ENCODE data around the gene DISC1. TPM values are rescaled to one million over a fixed set of nuclear protein-coding genes. Genes with fewer than 3 reads are reported as not detected.

Gene DISC1
- total and polyA plus RNA-seq, 2 donors (not counting 1 experiment from before 2014, with no cell fraction given) = 2.7 to 4.3 TPM

DNA sequence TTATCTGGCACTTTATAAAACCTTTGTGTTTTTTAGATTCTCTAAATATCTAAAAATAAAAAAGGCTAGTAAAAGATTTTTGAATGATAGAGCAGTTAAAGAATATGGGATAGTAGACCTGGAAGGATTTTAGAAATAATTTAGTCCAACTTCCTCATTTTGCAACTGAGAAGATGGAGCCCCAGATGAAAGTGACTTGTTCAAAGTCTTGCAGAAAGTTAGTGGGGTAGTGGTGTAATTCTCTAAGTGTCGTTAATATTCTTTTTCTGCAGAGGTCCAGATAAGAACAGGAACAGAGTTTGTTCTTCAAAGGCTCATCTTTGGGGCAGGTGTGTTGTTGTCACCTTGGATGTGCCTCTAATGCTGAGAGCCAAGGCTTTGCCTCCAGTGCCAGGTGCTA, 159.5 kb downstream of the DISC1 start:
- TF ChIP-seq EZH2 (IDR thresholded peaks at IDR 0.05; ENCODE audit: borderline replicate concordance, insufficient read depth, low read depth, low read length, poor library complexity, severe bottlenecking) = no peak
- TF ChIP-seq, protein P1, sequence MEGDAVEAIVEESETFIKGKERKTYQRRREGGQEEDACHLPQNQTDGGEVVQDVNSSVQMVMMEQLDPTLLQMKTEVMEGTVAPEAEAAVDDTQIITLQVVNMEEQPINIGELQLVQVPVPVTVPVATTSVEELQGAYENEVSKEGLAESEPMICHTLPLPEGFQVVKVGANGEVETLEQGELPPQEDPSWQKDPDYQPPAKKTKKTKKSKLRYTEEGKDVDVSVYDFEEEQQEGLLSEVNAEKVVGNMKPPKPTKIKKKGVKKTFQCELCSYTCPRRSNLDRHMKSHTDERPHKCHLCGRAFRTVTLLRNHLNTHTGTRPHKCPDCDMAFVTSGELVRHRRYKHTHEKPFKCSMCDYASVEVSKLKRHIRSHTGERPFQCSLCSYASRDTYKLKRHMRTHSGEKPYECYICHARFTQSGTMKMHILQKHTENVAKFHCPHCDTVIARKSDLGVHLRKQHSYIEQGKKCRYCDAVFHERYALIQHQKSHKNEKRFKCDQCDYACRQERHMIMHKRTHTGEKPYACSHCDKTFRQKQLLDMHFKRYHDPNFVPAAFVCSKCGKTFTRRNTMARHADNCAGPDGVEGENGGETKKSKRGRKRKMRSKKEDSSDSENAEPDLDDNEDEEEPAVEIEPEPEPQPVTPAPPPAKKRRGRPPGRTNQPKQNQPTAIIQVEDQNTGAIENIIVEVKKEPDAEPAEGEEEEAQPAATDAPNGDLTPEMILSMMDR (IDR thresholded peaks at IDR 0.05) = no peak
- H3K27ac Mint-ChIP-seq = no peak overlapping the region
- Histone ChIP-seq H3K9me3 (ENCODE audit: control extremely low read depth in 1 of 3, control insufficient read depth in 2 of 3, insufficient read depth in 1 of 3, low read length in 2 of 3) (no peaks in the 10 kb centered on the region), H3K4me3 (ENCODE audit: control extremely low read depth in 1 of 5, extremely low read depth in 1 of 5, insufficient read depth in 1 of 5, low read depth in 2 of 5, low read length in 4 of 5) (no peak overlapping the region), H3K36me3 (replicated peaks in 1 of 2; ENCODE audit: control extremely low read depth in 1 of 2, control insufficient read depth in 1 of 2, extremely low read depth in 1 of 2, insufficient read depth in 2 of 2, low read length in 1 of 2) (no peaks in the 10 kb centered on the region), H4K20me1 (ENCODE audit: control insufficient read depth, insufficient read depth, low read length, poor library complexity, severe bottlenecking) (no peaks in the 10 kb centered on the region), H2AFZ (ENCODE audit: insufficient read depth, low read depth, low read length, poor library complexity, severe bottlenecking) (no peak overlapping the region), H3K27ac (ENCODE audit: low read length in 2 of 2) (no peak overlapping the region), H3K9ac (ENCODE audit: low read length) (no peak overlapping the region), H3K27me3 (replicated peaks in 1 of 4; ENCODE audit: control extremely low read depth in 1 of 4, control insufficient read depth in 3 of 4, insufficient read depth in 4 of 4, low read length in 3 of 4) (no peaks in the 10 kb centered on the region), H3K4me1 (ENCODE audit: control insufficient read depth in 2 of 2, insufficient read depth in 2 of 2, low read length in 2 of 2) (peaks cover 0 to 4% of the 10 kb centered on the region in 2 donors), H3K79me2 (ENCODE audit: control insufficient read depth, insufficient read depth, low read length) (no peaks in the 10 kb centered on the region), H3K4me2 (replicated peaks; ENCODE audit: low read depth, low read length, poor library complexity, severe bottlenecking) (no peak overlapping the region)
- peaks cover 2% of the 10 kb centered on the region for H3K9me3 Mint-ChIP-seq (ENCODE audit: insufficient read depth)
- DNase-seq (no peak), ATAC-seq (ENCODE audit: low read depth) (no peak)
- peaks cover 8% of the 10 kb centered on the region for H3K4me1 Mint-ChIP-seq
- intact Hi-C loops (cut with micrococcal nuclease) = no loop called here
- no peak overlapping the region for H3K4me3 Mint-ChIP-seq
- POLR2A ChIA-PET = no interaction called here
- no peaks in the 10 kb centered on the region for H3K27me3 Mint-ChIP-seq
- WGBS (ENCODE audit: insufficient coverage) = 100% methylated on average over 1 of the region's 1 CpG
- CTCF ChIA-PET = no interaction called here

DNA sequence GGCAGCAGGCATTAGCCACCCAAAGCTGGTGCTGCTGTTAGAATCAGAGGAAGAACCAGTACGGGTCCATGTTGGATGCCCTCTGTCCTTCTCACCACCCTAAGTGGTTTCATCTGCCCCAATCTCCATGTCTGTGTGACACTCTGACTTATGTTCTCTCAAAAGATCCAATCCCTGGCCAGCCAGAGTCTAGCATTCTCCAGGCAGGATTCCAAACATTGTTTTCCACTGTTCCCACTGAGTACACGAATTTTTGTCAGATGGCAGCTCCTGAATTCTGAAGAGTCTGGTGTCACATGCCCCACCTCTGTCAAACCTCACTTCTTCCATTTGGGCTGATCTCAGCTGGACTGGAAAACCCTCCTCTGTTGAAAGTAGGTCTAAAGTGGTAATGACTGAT, 166.0 kb downstream of the DISC1 start:
- Histone ChIP-seq H3K36me3 (replicated peaks in 1 of 2; ENCODE audit: control extremely low read depth in 1 of 2, control insufficient read depth in 1 of 2, extremely low read depth in 1 of 2, insufficient read depth in 2 of 2, low read length in 1 of 2) (no peaks in the 10 kb centered on the region), H3K4me1 (ENCODE audit: control insufficient read depth in 2 of 2, insufficient read depth in 2 of 2, low read length in 2 of 2) (no peaks in the 10 kb centered on the region), H3K9ac (ENCODE audit: low read length) (no peak overlapping the region), H4K20me1 (ENCODE audit: control insufficient read depth, insufficient read depth, low read length, poor library complexity, severe bottlenecking) (no peaks in the 10 kb centered on the region), H3K27me3 (replicated peaks in 1 of 4; ENCODE audit: control extremely low read depth in 1 of 4, control insufficient read depth in 3 of 4, insufficient read depth in 4 of 4, low read length in 3 of 4) (no peaks in the 10 kb centered on the region), H2AFZ (ENCODE audit: insufficient read depth, low read depth, low read length, poor library complexity, severe bottlenecking) (no peak overlapping the region), H3K79me2 (ENCODE audit: control insufficient read depth, insufficient read depth, low read length) (no peaks in the 10 kb centered on the region), H3K4me2 (replicated peaks; ENCODE audit: low read depth, low read length, poor library complexity, severe bottlenecking) (no peak overlapping the region), H3K27ac (ENCODE audit: low read length in 2 of 2) (no peak overlapping the region), H3K4me3 (ENCODE audit: control extremely low read depth in 1 of 5, extremely low read depth in 1 of 5, insufficient read depth in 1 of 5, low read depth in 2 of 5, low read length in 4 of 5) (no peak overlapping the region), H3K9me3 (ENCODE audit: control extremely low read depth in 1 of 3, control insufficient read depth in 2 of 3, insufficient read depth in 1 of 3, low read length in 2 of 3) (no peaks in the 10 kb centered on the region)
- H3K9me3 Mint-ChIP-seq (ENCODE audit: insufficient read depth) = peaks cover 2% of the 10 kb centered on the region
- no peak overlapping the region for H3K27ac Mint-ChIP-seq
- ATAC-seq (ENCODE audit: low read depth) = no peak
- DNase-seq = no peak
- intact Hi-C loops (cut with micrococcal nuclease) = no loop called here
- TF ChIP-seq, protein P1 (IDR thresholded peaks at IDR 0.05) = no peak
- no peak for TF ChIP-seq EZH2 (IDR thresholded peaks at IDR 0.05; ENCODE audit: borderline replicate concordance, insufficient read depth, low read depth, low read length, poor library complexity, severe bottlenecking)
- POLR2A ChIA-PET = no interaction called here
- WGBS (ENCODE audit: insufficient coverage) = 69% methylated on average over 2 of the region's 2 CpGs
- CTCF ChIA-PET = no interaction called here
- H3K4me1 Mint-ChIP-seq = no peaks in the 10 kb centered on the region
- H3K27me3 Mint-ChIP-seq = no peaks in the 10 kb centered on the region
- H3K4me3 Mint-ChIP-seq = no peak overlapping the region
